Gastroesophageal sphincter (tissue), 4 donors: ENCODE results near the gene DNAJB12. TPM values are rescaled to one million over a fixed set of nuclear protein-coding genes. Genes with fewer than 3 reads are reported as not detected.
"Not testable (repeated sequence)": the region's sequence is repeated elsewhere in the genome, so short reads cannot be mapped to it uniquely, and the experiment has no call there.

Experiments
- ATAC-seq: fragments of 150-250 bp; one replicate; pipeline ENCODE4 v1.9.1; 2016; ENCODE audit warnings: mild to moderate bottlenecking, moderate library complexity
- H3K27ac ChIP-seq, 4 donors: fragments of 200-600 bp; sonication (generic) in 3 of 4; 1 replicate in 3 of 4; 2 replicates in 1 of 4; pipeline ENCODE4 v1.5.1; 2016 to 2019
- H3K27me3 ChIP-seq: fragments of 200-600 bp; sonication (generic); one replicate; pipeline ENCODE4 v1.5.1; 2019
- H3K36me3 ChIP-seq, 2 donors: fragments of 200-600 bp; sonication (generic); one replicate each; pipeline ENCODE4 v1.5.1; 2019; ENCODE audit warnings: control low read depth in 1 of 2
- H3K4me1 ChIP-seq, 3 donors: fragments of 200-600 bp; sonication (generic); 1 replicate in 2 of 3; 2 replicates in 1 of 3; pipeline ENCODE4 v1.5.1; 2016 to 2019; ENCODE audit warnings: control low read depth in 2 of 3
- H3K4me3 ChIP-seq, 2 donors: fragments of 200-600 bp; sonication (generic); one replicate each; pipeline ENCODE4 v1.5.1; 2019; ENCODE audit warnings: mild to moderate bottlenecking in 1 of 2, moderate library complexity in 1 of 2
- H3K9me3 ChIP-seq, 3 donors: fragments of 200-600 bp; sonication (generic); one replicate each; pipeline ENCODE4 v1.5.1; 2017 to 2019; ENCODE audit warnings: control low read depth in 2 of 3
- CTCF ChIP-seq, 4 experiments: fragments of 200-600 bp in 2 of 4; fragments of 450-650 bp in 2 of 4; sonication (generic) in 1 of 4; IDR thresholded peaks; one replicate each; pipeline ENCODE4 v1.5.1; 2017 to 2019; ENCODE audit warnings: antibody characterized with exemption in 4 of 4, mild to moderate bottlenecking in 2 of 4, moderate library complexity in 2 of 4
- EP300 ChIP-seq: sonication (generic); formaldehyde crosslinking; IDR thresholded peaks from one replicate; pipeline ENCODE4 v1.6.1; 2017; ENCODE audit warnings: antibody characterized with exemption, mild to moderate bottlenecking
- POLR2A ChIP-seq, 2 donors: fragments of 450-650 bp; IDR thresholded peaks; one replicate each; pipeline ENCODE4 v1.6.1; 2017; ENCODE audit warnings: antibody characterized with exemption in 2 of 2, mild to moderate bottlenecking in 2 of 2, moderate library complexity in 1 of 2
- POLR2AphosphoS5 ChIP-seq: sonication (generic); formaldehyde crosslinking; IDR thresholded peaks from one replicate; pipeline ENCODE4 v1.6.1; 2017; ENCODE audit warnings: antibody characterized with exemption
- WGBS, 2 donors: methylation state at CpG; one replicate each; pipeline ENCODE4 v1.1.5; 2018; ENCODE audit warnings: low coverage in 1 of 2; 5-methylcytosine and 5-hydroxymethylcytosine counted together
- total RNA-seq, 4 donors: library from RNA; depleted of rRNA; stranded (reverse); fragments of >200 nt; gene quantifications; one replicate each; pipeline ENCODE4 v1.1.0, GENCODE V29; 2016

DNAJB12 gene
- total RNA-seq, 4 donors from 2014 or later = 28.6 to 43.0 (median 33.4) TPM

GRCh38 chr10:72308320-72308987, 46.3 kb downstream of the DNAJB12 start:
- WGBS, 2 donors = 60 to 95% methylated on average over 5 of the region's 7 CpGs
- Histone ChIP-seq H3K27ac (peak overlapping the region in 3 of 4 donors; percentile 41 to 59 (median 55)), H3K4me1 (peaks cover 0 to 32% (median 24%) of the 10 kb centered on the region in 3 donors), H3K27me3 (no peaks in the 10 kb centered on the region), H3K9me3 (no peaks in the 10 kb centered on the region), H3K36me3 (no peaks in the 10 kb centered on the region), H3K4me3 (no peak overlapping the region)
- peak; percentile 71 for ATAC-seq
- peak in 1 of 4 experiments; percentile 16 for TF ChIP-seq CTCF (IDR thresholded peaks at IDR 0.05)
- no peak for TF ChIP-seq POLR2A (IDR thresholded peaks at IDR 0.05)

GRCh38 chr10:72307711-72308110, 47.0 kb downstream of the DNAJB12 start:
- peaks cover 0 to 32% (median 24%) of the 10 kb centered on the region in 3 donors for H3K4me1 ChIP-seq
- not testable (repeated sequence) for ATAC-seq, H3K27ac ChIP-seq, H3K9me3 ChIP-seq, H3K4me3 ChIP-seq, H3K36me3 ChIP-seq, H3K27me3 ChIP-seq
- 89 to 100% methylated on average over 3 to 6 of the region's 7 CpGs for WGBS, 2 donors

- no peak overlapping the region for H3K4me3 ChIP-seq
- no peaks in the 10 kb centered on the region for H3K27me3 ChIP-seq
- no peak overlapping the region for H3K27ac ChIP-seq
- H3K36me3 ChIP-seq = no peaks in the 10 kb centered on the region
- no peak for TF ChIP-seq CTCF (IDR thresholded peaks at IDR 0.05)
- TF ChIP-seq POLR2AphosphoS5 = no peak
- TF ChIP-seq EP300 = no peak
- TF ChIP-seq POLR2A (IDR thresholded peaks at IDR 0.05) = no peak
- ATAC-seq = no peak
- peaks cover 0 to 32% (median 24%) of the 10 kb centered on the region in 3 donors for H3K4me1 ChIP-seq
- no peaks in the 10 kb centered on the region for H3K9me3 ChIP-seq
- WGBS, 2 donors = 64 to 100% methylated on average over 3 to 4 of the region's 5 CpGs
Observed at GRCh38 chr10:72306215-72306760, 48.4 kb downstream of the DNAJB12 start.

GRCh38 chr10:72303424-72304128, 51.1 kb downstream of the DNAJB12 start:
- H3K27me3 ChIP-seq = no peaks in the 10 kb centered on the region
- no peak overlapping the region for H3K4me3 ChIP-seq
- peaks cover 0 to 6% (median 2%) of the 10 kb centered on the region in 3 donors for H3K4me1 ChIP-seq
- 93% methylated on average over 3 of the region's 8 CpGs; no CpG with 5 or more reads in 1 of the 2 donors for WGBS, 2 donors
- H3K27ac ChIP-seq = no peak overlapping the region
- no peaks in the 10 kb centered on the region for H3K36me3 ChIP-seq
- no peaks in the 10 kb centered on the region for H3K9me3 ChIP-seq
- no peak for ATAC-seq
- TF ChIP-seq POLR2A (IDR thresholded peaks at IDR 0.05) (no peak), EP300 (no peak), CTCF (IDR thresholded peaks at IDR 0.05) (no peak), POLR2AphosphoS5 (no peak)

- WGBS, 2 donors = 78 to 89% methylated on average over 4 to 6 of the region's 16 CpGs
- Histone ChIP-seq H3K27me3 (no peaks in the 10 kb centered on the region), H3K4me3 (no peak overlapping the region), H3K4me1 (peaks cover 0 to 22% (median 8%) of the 10 kb centered on the region in 3 donors), H3K9me3 (no peaks in the 10 kb centered on the region), H3K27ac (peak overlapping the region; percentile 19 to 94 (median 92)), H3K36me3 (no peaks in the 10 kb centered on the region)
- ATAC-seq = no peak
- no peak for TF ChIP-seq POLR2A (IDR thresholded peaks at IDR 0.05)
- no peak for TF ChIP-seq EP300
- no peak for TF ChIP-seq CTCF (IDR thresholded peaks at IDR 0.05)
- TF ChIP-seq POLR2AphosphoS5 = no peak
Observed at GRCh38 chr10:72298592-72299519, 55.9 kb downstream of the DNAJB12 start.
